HepG2 (cell line): ENCODE data around the gene EGLN2. TPM values are rescaled to one million over a fixed set of nuclear protein-coding genes. Genes with fewer than 3 reads are reported as not detected.
"Not testable (repeated sequence)": the region's sequence is repeated elsewhere in the genome, so short reads cannot be mapped to it uniquely, and the experiment has no call there.

Source experiments
- ATAC-seq: fragments of 200-7000 bp; cut with Tn5 transposase; 3 replicates; pipeline ENCODE4 v1.9.1; 2020; ENCODE audit warnings: mild to moderate bottlenecking, moderate library complexity
- BruUV-seq: library from RNA; stranded (reverse); fragments of 400-500 nt; replicated peaks from 2 replicates; lab custom pipeline; 2021; lab: Mats Ljungman, UMichigan
- CTCF ChIA-PET: fragments of 300-600 bp; formaldehyde crosslinking; extraction: SDS; loops from one replicate; lab custom pipeline; 2021; ENCODE audit warnings: low total read pairs, inconsistent platforms, low intra/inter-chr PET ratio; lab: Yijun Ruan, JAX
- POLR2A ChIA-PET: fragments of 350-600 bp; sonication (Branson Sonifier 250); formaldehyde crosslinking; loops from one replicate; lab custom pipeline; 2020; ENCODE audit warnings: antibody characterized with exemption, inconsistent platforms; lab: Yijun Ruan, JAX
- DNase-seq: peaks from one replicate; pipeline ENCODE4 v3.0.0-alpha.2; 2015; ENCODE audit warnings: low spot score
- FAIRE-seq: peaks from 3 replicates; lab custom pipeline; 2011; peaks lifted over from hg19 to GRCh38; lab: Jason Lieb, UNC
- H2AFZ ChIP-seq: one replicate; pipeline ENCODE4 v1.6.1; 2011; ENCODE audit warnings: low read length, inconsistent platforms
- H3K27ac ChIP-seq: fragments of 300-600 bp; 3 replicates; pipeline ENCODE4 v1.8.0; 2011; ENCODE audit warnings: mixed run types, mild to moderate bottlenecking, mixed read lengths, low read length, inconsistent platforms; ENCODE audit not compliant: insufficient read depth; ENCODE audit errors: extremely low read length
- H3K27me3 ChIP-seq, 2 experiments: fragments of 200-600 bp in 1 of 2; 2 replicates in 1 of 2; 3 replicates in 1 of 2; pipeline versions ENCODE4 v1.6.0 to v1.8.0; 2011; ENCODE audit warnings: low read length in 2 of 2, mild to moderate bottlenecking in 2 of 2, moderate library complexity in 2 of 2, inconsistent platforms in 1 of 2; ENCODE audit not compliant: insufficient read depth in 2 of 2, control insufficient read depth in 1 of 2
- H3K36me3 ChIP-seq, 2 experiments: fragments of 200-600 bp in 1 of 2; replicated peaks in 1 of 2; 2 replicates in 1 of 2; 3 replicates in 1 of 2; pipeline versions ENCODE4 v1.5.1 to v1.8.0; 2011; ENCODE audit warnings: low read length in 2 of 2, inconsistent platforms in 1 of 2; ENCODE audit not compliant: insufficient read depth in 2 of 2, control insufficient read depth in 1 of 2
- H3K4me1 ChIP-seq: 2 replicates; pipeline ENCODE4 v1.5.1; 2012; ENCODE audit warnings: low read length, inconsistent platforms; ENCODE audit not compliant: insufficient read depth
- H3K4me2 ChIP-seq: 2 replicates; pipeline ENCODE4 v1.6.0; 2011; ENCODE audit warnings: low read depth, low read length, inconsistent platforms
- H3K4me3 ChIP-seq, 3 experiments: fragments of 200-600 bp in 1 of 3; sonication (generic), shearing (Covaris generic) in 1 of 3; replicated peaks in 1 of 3; 2 replicates each; pipeline ENCODE4 v1.5.1; 2011 to 2016; ENCODE audit warnings: low read length in 3 of 3, inconsistent platforms in 2 of 3, low read depth in 2 of 3, mild to moderate bottlenecking in 2 of 3, control low read depth in 1 of 3, mixed read lengths in 1 of 3; ENCODE audit not compliant: insufficient read depth in 1 of 3
- H3K79me2 ChIP-seq: one replicate; pipeline ENCODE4 v1.6.1; 2011; ENCODE audit warnings: low read length, inconsistent platforms; ENCODE audit not compliant: insufficient read depth
- H3K9ac ChIP-seq: 2 replicates; pipeline ENCODE4 v1.6.0; 2011; ENCODE audit warnings: mild to moderate bottlenecking, low read depth, low read length, inconsistent platforms; ENCODE audit not compliant: insufficient read depth
- H3K9me3 ChIP-seq: 2 replicates; pipeline ENCODE4 v1.5.1; 2012; ENCODE audit warnings: mild to moderate bottlenecking, low read length
- H4K20me1 ChIP-seq: 2 replicates; pipeline ENCODE4 v1.6.0; 2011; ENCODE audit warnings: inconsistent platforms, mild to moderate bottlenecking, low read length, moderate library complexity; ENCODE audit not compliant: insufficient read depth
- CEBPB ChIP-seq: IDR thresholded peaks from 2 replicates; pipeline ENCODE4 v1.6.1; 2011; ENCODE audit warnings: low read depth, low read length, improper control_type of control experiment, borderline replicate concordance
- RFX3 ChIP-seq: IDR thresholded peaks from 2 replicates; pipeline ENCODE4 v1.6.1; 2016; ENCODE audit warnings: missing biosample characterization, missing genetic modification reagents
- WGBS: methylation state at CpG from one replicate; pipeline ENCODE4 v1.1.6; 2017; ENCODE audit warnings: low lambda C conversion rate; 5-methylcytosine and 5-hydroxymethylcytosine counted together
- in situ Hi-C: cut with HindIII; loops from 2 replicates; pipeline ENCODE4 v1.10.0; 2017; ENCODE audit warnings: low pct_unique_long_range_greater_than_20kb; ENCODE audit not compliant: extremely low pct_ligation_motif_present
- intact Hi-C: fragments of 100-400 bp; cut with micrococcal nuclease; formaldehyde crosslinking; loops from one replicate; pipeline ENCODE4 v1.10.0; 2022; ENCODE audit not compliant: unreplicated experiment
- polyA plus RNA-seq, 8 experiments: library from polyadenylated mRNA; depleted of rRNA in 3 of 8; stranded (reverse) in 7 of 8; unstranded in 1 of 8; fragments of >200 nt; fragmentation: Illumina TruSeq in 4 of 8; extraction: Trizol in 4 of 8; gene quantifications; 2 replicates each; pipeline versions ENCODE4 v1.2.1 to v1.2.3, GENCODE V29; 2011 to 2016; ENCODE audit warnings: low read depth in 4 of 8, missing spikeins in 1 of 8, mixed read lengths in 1 of 8; ENCODE audit not compliant: insufficient read depth in 1 of 8
- total RNA-seq, 5 experiments: library from RNA; depleted of rRNA; stranded (reverse); fragments of >200 nt; fragmentation: Illumina TruSeq; extraction: Trizol; gene quantifications; 2 replicates each; pipeline ENCODE4 v1.2.3, GENCODE V29; 2016; ENCODE audit warnings: low read depth in 1 of 5

Gene EGLN2
- total and polyA plus RNA-seq, 2 of the 13 experiments (the other 11 are each of a cell fraction or from before 2014, with no cell fraction given) = 16.5 to 40.8 TPM

DNA sequence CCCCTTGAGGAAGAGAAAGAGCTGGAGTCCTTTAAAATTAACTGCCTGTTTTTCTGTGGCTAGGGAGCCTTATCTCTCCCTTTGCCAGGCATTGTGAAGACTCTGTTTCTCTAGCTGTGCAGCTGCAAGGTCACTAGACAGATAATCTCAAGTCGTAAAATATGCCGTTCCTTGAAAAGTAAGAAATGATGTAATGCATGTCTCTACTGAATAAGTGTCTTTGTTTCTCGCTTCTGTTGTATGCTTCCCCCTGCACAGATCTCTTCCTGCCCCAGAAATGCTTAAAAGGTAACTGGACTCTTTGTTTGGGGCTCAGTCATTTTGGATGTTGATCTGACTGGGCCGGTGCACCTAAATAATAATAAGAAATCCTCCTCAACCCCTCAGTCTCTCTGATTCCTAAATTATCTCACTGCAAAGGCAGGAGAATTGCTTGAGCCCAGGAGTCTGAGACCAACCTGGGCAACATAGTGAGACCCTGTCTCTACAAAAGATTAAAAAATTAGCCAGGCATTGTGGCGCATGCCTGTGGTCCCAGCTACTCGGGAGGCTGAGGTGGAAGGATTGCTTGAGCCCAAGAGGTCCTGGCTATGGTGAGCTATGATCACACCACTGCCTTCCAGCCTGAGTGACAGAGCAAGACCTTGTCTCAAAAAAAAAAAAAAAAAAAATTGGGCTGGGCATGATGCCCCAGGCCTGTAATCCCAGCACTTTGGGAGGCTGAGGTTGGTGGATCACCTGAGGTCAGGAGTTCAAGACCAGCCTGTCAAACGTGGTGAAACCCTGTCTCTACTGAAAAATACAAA, 34.9 kb downstream of the EGLN2 start:
- in situ Hi-C loops, H3K79me2 ChIP-seq, H3K9me3 ChIP-seq, H2AFZ ChIP-seq, intact Hi-C loops, DNase-seq, H4K20me1 ChIP-seq, FAIRE-seq, H3K9ac ChIP-seq, ATAC-seq, H3K4me3 ChIP-seq, H3K4me2 ChIP-seq, H3K27ac ChIP-seq, H3K27me3 ChIP-seq, POLR2A ChIA-PET, H3K36me3 ChIP-seq, BruUV-seq, CTCF ChIA-PET: not testable (repeated sequence)
- peaks cover 19% of the 10 kb centered on the region for H3K4me1 ChIP-seq
- 61% methylated on average over 7 of the region's 7 CpGs for WGBS

- no peaks in the 10 kb centered on the region for H3K27me3 ChIP-seq
- H3K4me2 ChIP-seq = no peak overlapping the region
- H3K79me2 ChIP-seq = no peaks in the 10 kb centered on the region
- no peak for ATAC-seq
- in situ Hi-C loops = no loop called here
- H4K20me1 ChIP-seq = no peaks in the 10 kb centered on the region
- no peaks in the 10 kb centered on the region for H3K36me3 ChIP-seq
- no peaks in the 10 kb centered on the region for H3K9me3 ChIP-seq
- no peak for FAIRE-seq
- H2AFZ ChIP-seq = no peak overlapping the region
- TF ChIP-seq CEBPB (peak; percentile 27; the same call in 1 of the 2 replicates), RFX3 (CRISPR knock-in tag) (no peak)
- no peak overlapping the region for H3K9ac ChIP-seq
- intact Hi-C loops = no loop called here
- ChIA-PET CTCF (no interaction called here), POLR2A (no interaction called here)
- no peak for DNase-seq
- BruUV-seq = no TSS peak
- WGBS = 44% methylated on average over 6 of the region's 6 CpGs
- H3K27ac ChIP-seq = no peak overlapping the region
- no peak overlapping the region for H3K4me3 ChIP-seq
- peaks cover 10% of the 10 kb centered on the region for H3K4me1 ChIP-seq
These were observed 37.9 kb downstream of the EGLN2 start for GRCh38 chr19:40836754-40837429.

DNA sequence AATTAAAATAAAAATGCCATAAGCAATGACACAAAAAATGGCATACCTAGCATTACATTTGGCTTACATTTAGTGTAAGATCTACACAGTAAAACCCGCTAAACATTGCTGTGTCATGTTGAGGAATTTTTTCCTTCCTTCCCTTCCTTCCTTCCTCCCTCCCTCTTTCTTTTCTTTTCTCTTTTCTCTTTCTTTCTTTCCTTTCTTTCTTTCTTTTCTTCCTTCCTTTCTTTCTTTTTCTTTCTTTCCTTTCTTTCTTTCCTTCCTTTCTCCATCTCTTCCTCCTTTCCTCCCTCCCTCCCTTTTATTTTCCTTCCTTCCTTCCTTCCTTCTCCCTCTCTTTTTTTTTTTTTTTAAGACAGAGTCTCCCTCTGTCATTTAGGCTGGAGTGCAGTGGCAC, 39.5 kb downstream of the EGLN2 start:
- H3K4me2 ChIP-seq, H3K27me3 ChIP-seq, H2AFZ ChIP-seq, intact Hi-C loops, BruUV-seq, H4K20me1 ChIP-seq, FAIRE-seq, ATAC-seq, H3K27ac ChIP-seq, H3K36me3 ChIP-seq, in situ Hi-C loops, H3K9ac ChIP-seq, H3K4me1 ChIP-seq, H3K4me3 ChIP-seq, DNase-seq, CTCF ChIA-PET, POLR2A ChIA-PET, H3K9me3 ChIP-seq, H3K79me2 ChIP-seq: not testable (repeated sequence)
- whole genome bisulfite sequencing = 41% methylated on average over 1 of the region's 1 CpG

GRCh38 chr19:40842012-40842411, 43.0 kb downstream of the EGLN2 start:
- intact Hi-C loops, H2AFZ ChIP-seq, H3K36me3 ChIP-seq, H3K79me2 ChIP-seq, H3K27ac ChIP-seq, FAIRE-seq, H3K9ac ChIP-seq, POLR2A ChIA-PET, H3K4me2 ChIP-seq, in situ Hi-C loops, H3K4me3 ChIP-seq, H4K20me1 ChIP-seq, DNase-seq, H3K9me3 ChIP-seq, ATAC-seq, BruUV-seq, CTCF ChIA-PET, H3K4me1 ChIP-seq: not testable (repeated sequence)
- peaks cover 0 to 12% of the 10 kb centered on the region in 2 experiments; a peak in 2 of 5 replicates for H3K27me3 ChIP-seq
- WGBS = 23% methylated on average over 2 of the region's 3 CpGs
